Tongue (tissue), 2 donors: ENCODE results near the gene AAK1. TPM values are rescaled to one million over a fixed set of nuclear protein-coding genes. Genes with fewer than 3 reads are reported as not detected.
"Not testable (repeated sequence)": the region's sequence is repeated elsewhere in the genome, so short reads cannot be mapped to it uniquely, and the experiment has no call there.

ENCODE experiments used
- DNase-seq: peaks from one replicate; pipeline ENCODE4 v3.0.0-alpha.2; 2015
- total RNA-seq: library from RNA; depleted of rRNA; stranded (reverse); fragments of >200 nt; gene quantifications from one replicate; pipeline ENCODE4 v1.2.3, GENCODE V29; 2014

The AAK1 gene
- total RNA-seq = 30.2 TPM

GRCh38 chr2:69643602-69644505 lies at the start of gene AAK1:
TSS of gene AAK1 (minus strand) at chr2:69643739. CDS start at chr2:69643040, 699 bp downstream.
- peak; percentile 96 for DNase-seq

GRCh38 chr2:69692424-69692823 lies 48.9 kb upstream of the AAK1 start:
- no peak for DNase-seq

- DNase-seq = no peak
Observed at GRCh38 chr2:69689969-69690368, 46.4 kb upstream of the AAK1 start.

- DNase-seq = no peak
Observed at GRCh38 chr2:69689466-69689865, 45.9 kb upstream of the AAK1 start.

- no peak for DNase-seq
Observed at GRCh38 chr2:69687971-69688611, 44.6 kb upstream of the AAK1 start.

GRCh38 chr2:69686813-69687212 lies 43.3 kb upstream of the AAK1 start:
- peak; percentile 15 for DNase-seq

GRCh38 chr2:69685321-69686048 lies 41.9 kb upstream of the AAK1 start:
- DNase-seq = no peak

- peak; percentile 75 for DNase-seq
Observed at GRCh38 chr2:69683170-69683971, 39.8 kb upstream of the AAK1 start.

GRCh38 chr2:69682525-69682924 lies 39.0 kb upstream of the AAK1 start:
- no peak for DNase-seq

GRCh38 chr2:69680001-69680675 lies 36.6 kb upstream of the AAK1 start:
- DNase-seq = no peak

- DNase-seq = no peak
Observed at GRCh38 chr2:69677914-69678313, 34.4 kb upstream of the AAK1 start.

GRCh38 chr2:69676146-69676545 lies 32.6 kb upstream of the AAK1 start:
- no peak for DNase-seq

GRCh38 chr2:69674316-69674670 lies 30.8 kb upstream of the AAK1 start:
- DNase-seq = no peak

- not testable (repeated sequence) for DNase-seq
Observed at GRCh38 chr2:69673098-69673497, 29.6 kb upstream of the AAK1 start.

GRCh38 chr2:69669666-69670065 lies 26.1 kb upstream of the AAK1 start:
- DNase-seq = no peak

- DNase-seq = no peak
Observed at GRCh38 chr2:69668598-69668997, 25.1 kb upstream of the AAK1 start.

GRCh38 chr2:69667805-69668382 lies 24.4 kb upstream of the AAK1 start:
- no peak for DNase-seq

GRCh38 chr2:69665152-69665551 lies 21.6 kb upstream of the AAK1 start:
- no peak for DNase-seq

GRCh38 chr2:69663860-69664259 lies 20.3 kb upstream of the AAK1 start:
- DNase-seq = no peak

GRCh38 chr2:69662547-69662946 lies 19.0 kb upstream of the AAK1 start:
- DNase-seq = not testable (repeated sequence)

- no peak for DNase-seq
Observed at GRCh38 chr2:69660637-69661036, 17.1 kb upstream of the AAK1 start.
